PC-3 (cell line): ENCODE measurements around the gene SH3RF1.

Source experiments
- CTCF ChIP-seq: fragments of 300-600 bp; sonication (generic); conservative IDR thresholded peaks from 2 replicates; pipeline ENCODE4 v1.5.1; 2017; ENCODE audit warnings: antibody characterized with exemption, low read depth, mild to moderate bottlenecking, low read length
- EZH2phosphoT487 ChIP-seq: fragments of 300-600 bp; sonication (generic); IDR thresholded peaks from 2 replicates; pipeline ENCODE4 v1.6.1; 2018; ENCODE audit warnings: mild to moderate bottlenecking, antibody characterized with exemption, low read length, borderline replicate concordance

- TF ChIP-seq EZH2phosphoT487 (no peak), CTCF (no peak)
These were observed 111.9 kb downstream of the SH3RF1 start for GRCh38 chr4:169158861-169159260.
